G401 (cell line): ENCODE results near the gene RMC1. TPM values are rescaled to one million over a fixed set of nuclear protein-coding genes. Genes with fewer than 3 reads are reported as not detected.
"Not testable (repeated sequence)": the region's sequence is repeated elsewhere in the genome, so short reads cannot be mapped to it uniquely, and the experiment has no call there.

Experiments
- DNase-seq: peaks from one replicate; pipeline ENCODE4 v3.0.0-alpha.2; 2015; ENCODE audit warnings: low spot score
- in situ Hi-C: cut with HindIII; loops from 2 replicates; pipeline ENCODE4 v1.10.0; 2016; ENCODE audit warnings: low sequenced_read_pairs, mixed read lengths
- total RNA-seq: library from RNA; depleted of rRNA; stranded (reverse); fragments of >200 nt; shearing (Covaris generic); gene quantifications from 2 replicates; pipeline ENCODE4 v1.2.3, GENCODE V29; 2014

The RMC1 gene
- total RNA-seq, 1 experiment from 2014 or later: 18.5 TPM

DNA sequence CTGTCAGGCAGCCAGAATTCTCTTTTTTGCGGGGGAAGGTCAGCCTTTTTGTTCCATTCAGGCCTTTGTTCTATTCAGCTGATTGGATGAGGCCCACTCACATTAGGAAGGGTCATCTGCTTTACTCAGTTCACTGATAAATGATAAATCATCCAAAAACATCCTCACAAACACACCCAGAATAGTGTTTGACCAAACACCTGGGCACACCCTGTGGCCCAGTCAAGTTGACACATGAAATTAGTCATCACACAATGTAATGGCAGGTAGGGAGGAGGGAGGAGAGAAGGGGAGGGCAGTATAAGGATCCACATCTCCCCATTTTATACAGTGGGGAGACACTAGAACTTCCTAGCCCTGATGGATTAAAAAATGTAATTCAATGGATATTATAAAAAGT, 8.3 kb upstream of the RMC1 start:
- in situ Hi-C loops: no loop called here
- no peak for DNase-seq

DNA sequence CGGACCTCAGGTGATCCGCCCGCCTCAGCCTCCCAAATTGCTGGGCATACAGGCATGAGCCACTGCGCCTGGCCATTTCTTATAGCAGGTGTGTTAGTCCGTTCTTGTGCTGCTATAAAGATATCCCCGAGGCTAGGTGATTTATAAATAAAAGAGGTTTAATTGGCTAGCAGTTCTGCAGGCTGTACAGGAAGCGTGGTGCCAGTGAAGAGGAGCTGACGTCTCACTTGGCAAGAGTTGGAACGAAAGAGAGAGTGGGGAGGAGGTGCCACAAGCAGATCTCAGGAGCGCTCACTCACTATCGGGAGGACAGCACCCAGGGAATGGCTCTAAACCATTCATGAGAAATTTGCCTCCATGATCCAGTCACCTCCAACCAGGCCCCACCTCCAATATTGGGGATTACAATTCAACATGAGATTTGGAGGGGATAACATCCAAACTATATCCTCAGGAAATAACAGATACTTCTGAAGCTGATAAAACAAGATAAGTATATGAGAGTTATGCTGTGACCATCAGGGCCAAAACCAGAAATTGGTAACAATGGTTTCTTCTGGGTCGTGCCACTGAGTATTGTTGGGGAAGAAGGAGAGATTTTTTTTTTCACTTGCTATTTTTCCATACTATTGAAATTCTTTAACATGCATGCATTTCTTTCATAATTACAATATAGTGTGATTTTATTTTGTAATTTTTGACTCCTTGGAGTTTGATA, 7.4 kb upstream of the RMC1 start:
- in situ Hi-C loops: no loop called here

DNA sequence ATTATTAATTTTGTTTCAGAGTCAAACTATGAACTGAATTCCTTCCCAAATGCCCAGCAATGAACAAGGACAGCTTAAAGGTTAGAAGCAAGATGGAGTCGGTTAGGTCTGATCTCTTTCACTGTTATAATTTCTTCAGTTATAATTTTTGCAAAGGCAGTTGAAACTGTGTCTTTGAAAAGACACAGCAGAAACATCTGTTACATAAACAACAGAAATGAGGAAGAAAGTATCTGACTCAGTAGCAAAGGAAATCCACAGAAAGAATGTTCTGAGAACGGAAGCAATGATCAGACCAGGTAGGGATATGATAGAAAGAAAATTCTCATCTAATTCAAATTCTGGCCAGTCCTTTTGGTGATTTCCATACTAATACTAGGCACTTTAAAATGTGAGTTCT, 5.2 kb upstream of the RMC1 start:
- DNase-seq: no peak
- in situ Hi-C loops: no loop called here

More for the DNA sequence above, 7.4 kb upstream of the RMC1 start:
- DNase-seq: peak; percentile 36

DNA sequence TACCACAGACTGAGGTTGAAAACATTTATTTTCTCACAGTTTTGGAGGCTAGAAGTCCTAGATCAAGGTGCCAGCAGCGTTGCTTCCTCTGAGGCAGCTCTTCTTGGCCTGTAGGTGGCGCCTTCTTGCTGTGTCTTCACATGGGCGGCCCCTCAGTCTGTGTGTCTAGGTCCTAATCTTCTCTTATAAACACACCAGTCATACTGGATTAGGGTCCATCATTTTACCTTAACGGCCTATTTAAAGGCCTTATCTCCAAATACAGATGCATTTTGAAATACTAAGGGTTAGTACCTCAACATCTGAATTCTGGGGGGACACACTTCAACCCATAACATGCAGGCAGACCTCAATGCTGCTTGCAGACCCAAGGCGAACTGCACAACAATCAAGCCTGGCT, 4.4 kb upstream of the RMC1 start:
- DNase-seq: peak; percentile 51
- in situ Hi-C loops: no loop called here

DNA sequence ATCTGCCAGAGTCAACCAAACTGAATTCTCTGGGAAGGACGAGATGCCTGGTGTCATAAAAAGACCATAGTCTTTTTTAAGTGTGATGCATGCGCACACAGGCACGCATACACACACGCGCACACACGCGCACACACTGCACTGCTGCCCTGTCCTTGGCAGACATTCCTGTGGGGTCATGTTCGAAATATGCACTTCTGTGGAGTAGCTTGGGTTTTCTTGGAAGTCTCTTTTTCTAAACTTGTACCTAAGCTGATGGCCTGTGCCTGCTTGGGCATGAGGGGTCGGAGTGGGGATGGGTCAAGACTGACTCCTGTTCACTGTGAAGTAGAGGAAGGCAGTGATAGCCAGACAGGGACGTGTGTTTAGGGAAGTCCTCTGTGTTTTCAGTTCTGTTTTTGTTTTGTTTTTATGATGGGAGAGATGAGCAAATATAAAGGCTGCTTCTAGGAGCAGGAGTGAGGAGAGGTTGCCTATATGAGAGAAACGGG, 4.0 kb upstream of the RMC1 start:
- DNase-seq: no peak
- in situ Hi-C loops: no loop called here

DNA sequence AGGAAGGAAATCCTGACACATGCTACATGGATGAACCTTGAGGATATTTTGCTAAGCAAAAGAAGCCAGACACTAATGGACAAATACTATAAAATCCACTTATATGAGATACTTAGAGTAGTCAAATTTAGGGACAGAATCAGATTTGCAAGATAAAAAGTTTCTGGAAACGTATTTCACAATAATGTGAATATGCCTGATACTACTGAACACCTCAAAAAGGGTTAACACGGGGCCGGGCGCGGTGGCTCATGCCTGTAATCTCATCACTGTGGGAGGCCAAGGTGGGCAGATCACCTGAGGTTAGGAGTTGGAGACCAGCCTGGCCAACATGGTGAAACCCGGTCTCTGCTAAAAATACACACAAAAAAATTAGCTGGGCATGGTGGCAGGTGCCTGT, 1.7 kb upstream of the RMC1 start:
- in situ Hi-C loops: no loop called here
- DNase-seq: no peak

DNA sequence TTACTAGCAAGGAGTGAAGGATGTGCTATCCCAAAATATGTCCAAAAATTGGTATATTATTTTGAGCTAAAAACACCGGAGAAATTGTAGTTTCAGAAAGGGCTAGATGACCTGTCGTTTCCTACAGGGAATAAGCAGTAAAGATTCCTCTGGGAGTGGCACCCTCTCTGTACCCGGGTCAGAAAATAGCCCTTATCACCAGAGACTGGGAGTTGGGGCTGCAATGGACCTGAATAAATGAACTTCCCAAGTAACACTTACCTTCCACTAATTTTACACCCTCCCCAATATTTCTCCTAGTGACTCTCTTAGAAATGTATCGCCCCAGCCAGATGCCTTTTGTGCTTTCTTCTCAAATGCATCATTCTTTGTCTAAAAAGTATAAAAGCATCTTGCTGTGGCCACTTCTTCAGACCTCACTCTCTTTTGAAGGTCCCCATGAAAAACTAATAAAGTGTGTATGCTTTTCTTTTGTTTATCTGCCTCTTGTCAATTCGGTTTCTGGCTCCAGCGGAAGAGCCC, 734 bp upstream of the RMC1 start:
- DNase-seq: no peak
- in situ Hi-C loops: no loop called here

DNA sequence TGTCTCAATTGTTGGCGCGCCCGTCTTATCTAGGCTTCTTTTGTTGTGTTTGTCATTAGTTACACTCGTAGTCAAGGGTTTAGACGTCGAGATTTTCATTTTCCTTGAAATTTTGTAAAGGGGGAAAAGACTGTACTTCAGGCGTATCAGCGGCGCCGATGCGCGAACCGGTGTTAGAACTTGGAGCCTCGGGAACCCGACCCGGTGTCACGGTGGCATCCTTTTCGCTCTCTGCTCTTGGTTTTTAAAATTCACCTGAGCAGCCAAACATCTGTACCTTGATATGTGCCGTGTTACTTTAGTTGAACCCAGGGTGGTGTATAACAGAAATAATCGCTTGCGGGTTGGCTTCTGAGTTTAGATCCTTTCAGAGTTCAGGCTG, 643 bp downstream of the RMC1 start:
- peak; percentile 17 for DNase-seq
- in situ Hi-C loops: no loop called here

DNA sequence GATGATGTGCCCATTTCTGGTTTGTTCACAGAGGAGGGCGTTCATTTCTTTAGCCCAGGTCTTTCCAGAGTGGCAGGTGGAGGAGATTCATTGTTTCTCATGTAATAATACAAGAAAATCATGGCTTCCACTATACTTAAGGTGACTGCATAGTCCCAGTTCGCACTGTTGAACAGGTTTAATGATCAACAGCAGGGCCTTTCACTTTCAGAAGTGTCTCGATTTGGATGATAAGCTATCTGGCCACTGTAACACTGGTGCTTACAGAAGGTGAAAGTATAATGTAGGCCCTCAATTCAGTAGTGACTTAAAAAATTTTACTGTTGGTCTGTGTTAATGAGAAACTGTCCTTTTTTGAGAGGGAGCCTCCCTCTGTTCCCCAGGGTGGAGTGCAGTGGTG, 1.4 kb downstream of the RMC1 start:
- in situ Hi-C loops: no loop called here
- no peak for DNase-seq

DNA sequence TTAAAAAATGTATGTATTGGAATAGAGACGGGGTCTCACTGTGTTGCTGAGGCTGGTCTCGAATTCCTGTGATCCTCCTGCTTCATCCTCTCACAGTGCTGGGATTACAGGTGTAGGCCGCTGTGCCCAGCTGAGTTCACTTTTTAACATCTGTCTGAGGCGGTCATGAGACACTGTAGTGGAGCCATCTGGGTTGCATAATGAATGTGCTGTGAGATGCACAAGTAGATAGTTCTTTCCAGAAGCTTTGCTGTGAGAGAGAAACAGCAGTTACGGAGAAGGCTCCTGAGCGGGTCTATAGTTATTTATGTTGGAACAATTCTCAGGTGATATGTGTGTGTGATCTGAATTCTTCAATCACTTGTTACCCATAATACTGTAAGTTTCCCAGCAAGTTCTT, 3.1 kb downstream of the RMC1 start:
- DNase-seq: no peak
- in situ Hi-C loops: no loop called here

DNA sequence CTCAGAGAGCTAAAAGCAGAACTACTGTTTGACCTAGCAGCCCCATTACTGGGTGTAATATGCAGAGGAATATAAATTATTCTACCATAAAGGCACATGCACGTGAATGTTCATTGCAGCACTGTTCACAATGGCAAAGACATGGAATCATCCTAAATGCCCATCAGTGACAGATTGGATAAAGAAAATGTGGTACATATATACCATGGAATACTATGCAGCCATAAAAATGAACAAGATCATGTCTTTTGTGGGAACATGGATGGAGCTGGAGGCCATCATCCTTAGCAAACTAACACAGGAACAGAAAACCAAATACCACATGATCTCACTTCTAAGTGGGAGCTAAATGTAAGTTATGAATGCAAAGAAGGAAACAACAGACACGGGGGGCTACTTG, 7.6 kb downstream of the RMC1 start:
- in situ Hi-C loops, DNase-seq: not testable (repeated sequence)

DNA sequence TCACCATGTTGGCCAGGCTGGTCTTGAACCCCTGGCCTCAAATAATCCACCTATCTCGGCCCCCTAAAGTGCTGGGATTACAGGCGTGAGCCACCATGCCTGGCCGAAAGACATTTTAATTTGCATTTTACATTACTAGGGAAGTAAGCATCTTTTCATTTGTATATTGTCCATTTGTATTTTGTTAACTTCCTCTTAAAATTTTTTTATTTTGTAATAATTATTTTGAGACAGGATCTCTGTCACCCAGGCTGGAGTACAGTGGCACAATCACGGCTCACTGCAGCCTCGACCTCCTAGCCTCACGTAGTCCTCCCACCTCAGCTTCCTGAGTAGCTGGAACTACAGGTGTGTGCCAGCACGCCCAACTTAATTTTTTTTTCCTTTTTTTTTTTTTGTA, 8.9 kb downstream of the RMC1 start:
- in situ Hi-C loops, DNase-seq: not testable (repeated sequence)

DNA sequence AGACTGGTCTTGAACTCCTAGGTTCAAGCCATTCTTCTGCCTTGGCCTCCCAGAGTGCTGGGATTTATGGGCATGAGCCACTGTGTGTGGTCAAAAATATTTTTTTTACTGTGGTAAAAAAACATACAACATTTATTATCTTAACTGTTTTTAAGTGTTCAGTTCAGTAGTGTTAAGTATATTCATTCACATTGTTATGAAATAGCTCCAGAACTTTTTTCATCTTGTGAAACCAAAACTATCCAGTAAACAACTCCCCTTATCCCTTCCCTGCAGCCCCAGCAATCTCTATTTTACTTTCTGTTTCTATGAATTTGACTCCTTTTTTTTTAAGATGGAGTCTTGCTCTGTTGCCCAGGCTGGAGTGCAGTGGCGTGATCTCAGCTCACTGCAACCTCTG, 9.3 kb downstream of the RMC1 start:
- in situ Hi-C loops: no loop called here
- no peak for DNase-seq

DNA sequence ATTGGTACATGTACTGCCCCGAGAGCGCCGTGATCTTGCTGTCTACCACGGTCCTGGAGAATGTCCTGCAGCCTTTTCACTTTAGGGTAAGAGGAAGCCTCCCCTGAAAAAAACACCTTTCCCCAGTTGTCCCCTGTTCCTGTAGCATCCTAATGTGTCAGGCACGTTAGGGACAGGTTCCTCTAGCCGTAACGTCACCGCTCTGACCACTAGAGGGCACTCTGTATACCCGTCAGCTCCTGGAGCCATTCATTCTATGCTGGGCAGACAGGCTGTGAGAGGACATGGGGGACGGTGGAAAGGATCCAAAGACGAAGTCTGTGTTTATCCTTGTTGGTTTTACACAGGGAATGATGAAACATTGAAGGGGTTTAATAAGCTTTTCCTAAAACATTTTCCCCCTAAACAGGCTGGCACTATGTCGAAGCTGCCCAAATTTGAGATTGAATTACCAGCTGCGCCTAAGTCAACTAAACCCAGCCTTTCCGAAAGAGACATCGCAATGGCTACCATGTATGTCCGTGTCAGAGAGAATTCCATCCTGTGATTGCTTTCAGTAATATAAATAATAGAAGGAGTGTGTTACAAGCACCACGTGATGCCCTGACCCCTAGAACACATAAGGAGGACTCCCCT, 12.7 kb downstream of the RMC1 start:
- DNase-seq: peak; percentile 88
- in situ Hi-C loops: no loop called here

DNA sequence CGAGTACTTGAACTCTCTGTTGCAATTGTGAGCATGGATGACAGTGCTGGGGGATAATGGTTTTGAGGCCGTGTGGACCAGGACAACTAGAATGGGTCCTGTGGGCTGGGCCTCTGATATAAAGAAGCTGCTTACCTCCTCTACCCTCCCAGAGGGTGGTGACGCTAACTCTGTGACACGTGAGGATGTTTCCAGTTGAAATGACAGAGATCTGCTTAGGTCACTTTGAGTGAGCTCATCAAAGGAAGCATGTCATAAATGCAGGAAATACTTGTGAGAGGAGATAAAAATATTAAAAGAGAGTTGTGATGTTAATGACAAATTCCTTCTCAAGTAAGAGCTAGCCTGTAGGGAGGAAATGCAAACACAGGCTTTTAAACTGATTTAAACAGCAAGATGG, 16.4 kb downstream of the RMC1 start:
- in situ Hi-C loops: no loop called here
- DNase-seq: no peak

DNA sequence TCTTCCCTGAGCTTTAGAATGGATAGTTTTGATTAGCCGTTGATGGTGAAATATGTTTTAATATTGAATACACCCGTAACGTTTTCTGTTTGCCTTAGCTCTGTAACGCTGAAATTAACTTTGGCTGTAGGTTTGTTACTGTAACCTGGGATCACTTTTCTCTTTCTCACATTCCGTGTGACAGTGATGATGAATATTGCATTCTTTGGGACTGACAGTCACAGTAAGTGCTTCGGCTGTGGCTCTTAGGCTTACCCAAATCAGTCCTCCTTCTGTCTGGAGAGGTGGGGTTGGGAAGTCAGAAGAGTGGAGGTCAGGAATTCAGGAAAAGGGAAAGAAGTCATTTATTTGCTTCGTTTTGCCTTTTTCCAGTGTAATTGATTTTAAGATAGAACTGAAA, 18.0 kb downstream of the RMC1 start:
- DNase-seq: no peak
- in situ Hi-C loops: no loop called here

DNA sequence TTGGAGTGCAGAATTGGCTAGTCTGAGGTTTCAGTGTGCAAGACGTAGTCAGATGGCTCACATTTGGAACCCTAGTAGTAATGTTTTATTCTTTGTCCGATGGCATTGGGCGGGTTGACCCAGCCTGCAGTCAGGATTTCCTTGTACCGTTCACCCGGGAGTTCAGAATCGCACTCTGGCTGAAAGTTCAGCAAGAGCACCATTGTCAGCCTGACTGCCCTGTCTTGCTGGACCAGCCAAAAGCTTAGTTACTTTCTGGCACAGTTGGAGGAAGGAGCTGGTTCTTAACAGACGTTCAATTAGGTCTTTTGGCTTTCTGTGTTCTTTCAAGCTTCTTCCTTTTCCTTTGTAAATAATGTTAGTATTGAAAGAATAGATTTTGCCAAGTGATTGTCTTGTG, 18.6 kb downstream of the RMC1 start:
- DNase-seq: no peak
- in situ Hi-C loops: no loop called here

DNA sequence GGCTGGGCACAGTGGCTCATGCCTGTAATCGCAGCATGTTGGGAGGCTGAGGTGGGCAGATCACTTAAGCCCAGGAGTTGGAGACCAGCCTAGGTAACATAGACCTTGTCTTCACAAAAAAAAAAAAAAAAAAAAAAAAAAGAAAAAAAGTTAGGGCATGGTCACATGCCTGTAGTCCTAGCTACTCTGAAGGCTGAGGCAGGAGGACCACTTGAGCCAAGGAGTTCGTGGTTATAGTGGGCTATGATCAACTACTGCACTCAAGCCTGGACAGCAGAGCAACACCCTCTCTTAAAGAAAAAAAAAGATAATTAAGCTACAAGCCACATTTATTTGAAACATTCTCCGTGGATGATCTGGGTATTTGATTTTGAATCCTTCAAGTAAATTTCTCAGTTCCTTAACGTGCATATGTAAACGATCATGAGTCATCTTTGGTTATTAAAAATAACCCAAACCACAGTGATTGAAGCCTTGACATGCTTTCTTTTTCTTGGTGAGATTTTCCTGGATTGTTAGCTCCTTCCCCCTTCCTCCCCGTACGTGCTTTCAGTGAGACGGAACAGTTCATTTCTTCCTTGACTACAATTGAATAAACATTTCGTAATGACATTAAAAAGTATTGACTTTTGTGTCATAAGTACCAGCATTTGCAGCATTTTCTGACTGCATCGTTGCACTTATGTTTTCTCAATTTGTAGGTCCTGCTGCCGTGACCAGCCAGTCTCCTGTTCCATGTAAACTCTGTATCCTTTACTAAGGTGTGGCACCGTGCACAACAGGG, 20.3 kb downstream of the RMC1 start:
- DNase-seq: no peak
- in situ Hi-C loops: no loop called here

DNA sequence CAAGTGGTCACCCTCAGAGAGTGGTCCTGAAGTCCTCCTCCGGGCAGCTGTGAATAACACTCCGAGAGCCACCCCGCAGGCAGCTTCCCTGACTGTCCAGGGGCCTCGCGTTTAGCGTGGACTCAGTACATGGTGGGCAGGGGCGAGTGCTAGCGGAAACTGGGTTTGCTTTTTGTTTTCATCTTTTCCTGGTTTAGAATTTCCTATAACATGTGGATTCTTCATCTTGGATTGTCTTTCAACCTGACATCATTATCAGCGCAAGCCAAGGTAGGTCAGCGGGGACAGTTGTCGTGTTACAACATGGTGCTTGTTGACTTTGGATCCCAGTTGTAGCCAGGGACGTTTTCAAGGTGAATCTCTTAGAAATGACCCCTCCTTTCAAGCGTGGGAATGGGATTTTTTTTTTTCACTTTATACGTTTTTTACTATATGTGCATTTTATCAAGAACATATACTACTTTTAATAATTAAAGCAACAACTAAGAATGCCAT, 20.9 kb downstream of the RMC1 start:
- in situ Hi-C loops: no loop called here
- no peak for DNase-seq

DNA sequence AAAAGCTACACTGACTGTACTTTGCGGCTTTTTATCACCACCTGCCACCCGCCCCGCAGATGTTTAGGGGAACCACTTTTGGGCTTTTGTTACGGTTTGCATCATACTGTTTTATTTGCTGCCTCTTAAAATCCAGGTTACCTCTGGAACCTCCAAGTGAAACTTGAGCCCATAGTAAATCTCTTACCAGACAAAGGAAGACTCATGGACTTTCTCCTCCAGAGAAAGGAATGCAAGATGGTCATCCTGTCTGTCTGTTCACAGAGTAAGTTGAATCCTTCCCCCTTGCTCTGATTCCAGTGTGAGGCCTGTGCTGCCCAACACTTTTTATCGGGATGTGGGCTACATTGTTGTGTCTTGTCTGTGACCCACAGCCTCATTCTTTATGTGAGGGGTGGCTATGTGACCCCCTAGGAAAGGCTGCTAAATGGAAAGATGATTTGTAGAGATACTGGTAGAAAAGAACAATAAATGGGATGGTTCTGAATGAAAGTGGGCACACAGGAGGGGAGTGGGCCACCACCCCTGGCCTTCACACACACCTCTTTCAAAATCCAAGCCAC, 23.3 kb downstream of the RMC1 start:
- in situ Hi-C loops: no loop called here

More for the DNA sequence above, 23.3 kb downstream of the RMC1 start:
- DNase-seq: no peak
